Kidney (tissue), 14 donors: ENCODE data around the gene CMTM6. TPM values are rescaled to one million over a fixed set of nuclear protein-coding genes. Genes with fewer than 3 reads are reported as not detected.

Source experiments
- DNase-seq, 5 donors: peaks; one replicate each; pipeline ENCODE4 v3.0.0-alpha.2; 2013 to 2020
- FAIRE-seq: peaks from 2 replicates; lab custom pipeline; 2012; peaks lifted over from hg19 to GRCh38; lab: Jason Lieb, UNC
- H3K27ac ChIP-seq, 2 donors: one replicate each; pipeline ENCODE4 v1.7.0; 2013; ENCODE audit warnings: low read depth in 2 of 2, low read length in 2 of 2, inconsistent platforms in 1 of 2
- H3K27me3 ChIP-seq: one replicate; pipeline ENCODE4 v1.7.1; 2013; ENCODE audit warnings: low read length, inconsistent platforms; ENCODE audit not compliant: control insufficient read depth, insufficient read depth
- H3K36me3 ChIP-seq, 3 donors: one replicate each; pipeline versions ENCODE4 v1.7.0 to v1.7.1; 2013; ENCODE audit warnings: low read length in 3 of 3, control low read depth in 1 of 3, inconsistent platforms in 1 of 3; ENCODE audit not compliant: insufficient read depth in 3 of 3, control insufficient read depth in 2 of 3
- H3K4me1 ChIP-seq, 3 donors: one replicate each; pipeline versions ENCODE4 v1.7.0 to v1.7.1; 2013; ENCODE audit warnings: low read length in 3 of 3, inconsistent platforms in 1 of 3, low read depth in 1 of 3; ENCODE audit not compliant: control insufficient read depth in 2 of 3, insufficient read depth in 2 of 3
- H3K4me3 ChIP-seq, 3 donors: one replicate each; pipeline versions ENCODE4 v1.7.0 to v1.8.1; 2013; ENCODE audit warnings: low read length in 3 of 3, control low read depth in 1 of 3, inconsistent platforms in 1 of 3
- H3K9ac ChIP-seq, 3 donors: one replicate each; pipeline versions ENCODE4 v1.7.0 to v1.7.1; 2013; ENCODE audit warnings: low read length in 3 of 3, control low read depth in 1 of 3, inconsistent platforms in 1 of 3
- H3K9me3 ChIP-seq, 3 donors: one replicate each; pipeline versions ENCODE4 v1.7.0 to v1.7.1; 2013; ENCODE audit warnings: low read length in 3 of 3, control low read depth in 1 of 3, inconsistent platforms in 1 of 3; ENCODE audit not compliant: control insufficient read depth in 2 of 3, insufficient read depth in 1 of 3
- intact Hi-C: fragments of 100-400 bp; cut with DNase I; formaldehyde crosslinking; loops from one replicate; pipeline ENCODE4 v1.11.1; 2022
- polyA plus RNA-seq: library from polyadenylated mRNA; stranded (reverse); fragments of 350-450 nt; fragmentation: Illumina TruSeq; extraction: RNeasy Lipid Tissue Mini Kit (QIAGEN cat#74804); gene quantifications from one replicate; pipeline ENCODE4 v1.2.3, GENCODE V29; 2014; ENCODE audit warnings: low read depth, low replicate concordance; ENCODE audit not compliant: insufficient read depth
- total RNA-seq: library from RNA; stranded (reverse); fragmentation: NEBNext Ultra II Directional; extraction: Animal tissue kit (Norgen Biotek cat#: 25700); gene quantifications from one replicate; pipeline ENCODE4 v1.2.1, GENCODE V29; 2021
- TF ChIP-seq, protein P1 (sequence below): IDR thresholded peaks from 3 replicates; pipeline ENCODE4 v1.5.1; 2012; ENCODE audit warnings: mild to moderate bottlenecking, moderate library complexity, borderline replicate concordance; ENCODE audit not compliant: insufficient read depth; ENCODE audit errors: extremely low read depth
- donor health status: control.
- donor health status: control.
- donor health status: control.
- donor health status: control.
- donor health status: control.
- donor health status: DM: yes; HTN: yes; CAD: no.
- donor health status: Normal renal cell carcinoma (clear cell type).

The CMTM6 gene
- total and polyA plus RNA-seq, 2 donors from 2014 or later, result 22.2 to 63.3 TPM

DNA sequence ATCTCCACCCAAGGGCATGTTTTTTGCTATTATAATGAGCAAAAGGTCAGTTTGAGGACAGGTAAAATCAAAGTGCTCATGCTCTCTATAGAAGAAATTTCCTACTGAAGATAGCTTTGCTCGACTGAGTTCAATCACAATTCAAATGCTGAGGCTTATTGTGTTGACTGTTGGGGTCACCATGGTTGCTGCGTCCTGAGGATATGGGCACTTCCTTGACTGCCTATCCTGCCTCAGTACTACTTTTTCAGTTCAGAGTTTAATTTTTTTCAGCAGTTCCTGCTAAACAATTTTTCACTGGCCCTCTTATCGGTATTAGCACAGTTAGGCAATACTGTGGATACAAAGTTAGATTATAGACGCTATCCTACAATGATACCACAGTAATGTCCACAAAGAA, 3.8 kb upstream of the CMTM6 start:
- intact Hi-C loops, result no loop called here
- no peaks in the 10 kb centered on the region for H3K36me3 ChIP-seq
- no peak overlapping the region for H3K4me3 ChIP-seq
- H3K9me3 ChIP-seq, result no peaks in the 10 kb centered on the region
- no peaks in the 10 kb centered on the region for H3K4me1 ChIP-seq
- TF ChIP-seq, protein P1, sequence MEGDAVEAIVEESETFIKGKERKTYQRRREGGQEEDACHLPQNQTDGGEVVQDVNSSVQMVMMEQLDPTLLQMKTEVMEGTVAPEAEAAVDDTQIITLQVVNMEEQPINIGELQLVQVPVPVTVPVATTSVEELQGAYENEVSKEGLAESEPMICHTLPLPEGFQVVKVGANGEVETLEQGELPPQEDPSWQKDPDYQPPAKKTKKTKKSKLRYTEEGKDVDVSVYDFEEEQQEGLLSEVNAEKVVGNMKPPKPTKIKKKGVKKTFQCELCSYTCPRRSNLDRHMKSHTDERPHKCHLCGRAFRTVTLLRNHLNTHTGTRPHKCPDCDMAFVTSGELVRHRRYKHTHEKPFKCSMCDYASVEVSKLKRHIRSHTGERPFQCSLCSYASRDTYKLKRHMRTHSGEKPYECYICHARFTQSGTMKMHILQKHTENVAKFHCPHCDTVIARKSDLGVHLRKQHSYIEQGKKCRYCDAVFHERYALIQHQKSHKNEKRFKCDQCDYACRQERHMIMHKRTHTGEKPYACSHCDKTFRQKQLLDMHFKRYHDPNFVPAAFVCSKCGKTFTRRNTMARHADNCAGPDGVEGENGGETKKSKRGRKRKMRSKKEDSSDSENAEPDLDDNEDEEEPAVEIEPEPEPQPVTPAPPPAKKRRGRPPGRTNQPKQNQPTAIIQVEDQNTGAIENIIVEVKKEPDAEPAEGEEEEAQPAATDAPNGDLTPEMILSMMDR, result no peak
- no peaks in the 10 kb centered on the region for H3K27me3 ChIP-seq
- DNase-seq (no peak), FAIRE-seq (no peak)
- H3K27ac ChIP-seq, result no peak overlapping the region
- no peak overlapping the region for H3K9ac ChIP-seq

DNA sequence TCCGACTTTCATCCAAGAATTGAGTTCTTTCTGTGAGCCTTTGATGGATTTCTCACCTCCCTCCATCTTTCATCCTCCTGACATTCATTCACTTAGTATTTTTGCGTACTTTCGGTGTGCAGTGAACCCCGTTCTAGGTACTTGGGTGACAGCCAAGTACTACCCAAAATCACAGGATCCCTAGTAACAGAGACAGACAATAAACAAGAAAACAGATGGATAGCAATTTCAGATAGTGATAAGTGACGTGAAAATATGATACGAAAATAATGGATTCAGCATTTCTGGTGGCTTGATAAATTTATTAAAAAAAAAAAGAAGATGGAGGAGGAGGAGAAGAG, 264 bp upstream of the CMTM6 start:
- peak overlapping the region in 2 of 3 donors; percentile 68 to 70 for H3K9ac ChIP-seq
- DNase-seq (no peak), FAIRE-seq (no peak)
- TF ChIP-seq, protein P1, result no peak
- no peaks in the 10 kb centered on the region for H3K36me3 ChIP-seq
- H3K27ac ChIP-seq, result peak overlapping the region; percentile 68 to 90
- H3K27me3 ChIP-seq, result no peaks in the 10 kb centered on the region
- peaks cover 0 to 3% (median 0%) of the 10 kb centered on the region in 3 donors for H3K4me1 ChIP-seq
- no peaks in the 10 kb centered on the region for H3K9me3 ChIP-seq
- intact Hi-C loops, result no loop called here
- peak overlapping the region; percentile 82 to 98 (median 90) for H3K4me3 ChIP-seq

GRCh38 chr3:32501783-32502117, 902 bp downstream of the CMTM6 start:
- FAIRE-seq, result no peak
- intact Hi-C loops, result no loop called here

More at GRCh38 chr3:32501783-32502117, 902 bp downstream of the CMTM6 start:
- Histone ChIP-seq H3K9me3 (no peaks in the 10 kb centered on the region), H3K27me3 (no peaks in the 10 kb centered on the region), H3K4me1 (peaks cover 0 to 3% (median 0%) of the 10 kb centered on the region in 3 donors), H3K4me3 (peak overlapping the region; percentile 90 to 98 (median 96)), H3K9ac (peak overlapping the region; percentile 73 to 94 (median 89)), H3K36me3 (no peaks in the 10 kb centered on the region), H3K27ac (peak overlapping the region in 1 of 2 donors; percentile 90)
- TF ChIP-seq, protein P1, result no peak
- DNase-seq, result no peak
